ENCODE measurements around the gene TM7SF2. TPM values are rescaled to one million over a fixed set of nuclear protein-coding genes. Genes with fewer than 3 reads are reported as not detected.

TM7SF2 gene
- total and polyA plus RNA-seq, 2 of the 13 experiments (the other 11 are each of a cell fraction or from before 2014, with no cell fraction given), result 56.0 to 66.9 TPM

DNA sequence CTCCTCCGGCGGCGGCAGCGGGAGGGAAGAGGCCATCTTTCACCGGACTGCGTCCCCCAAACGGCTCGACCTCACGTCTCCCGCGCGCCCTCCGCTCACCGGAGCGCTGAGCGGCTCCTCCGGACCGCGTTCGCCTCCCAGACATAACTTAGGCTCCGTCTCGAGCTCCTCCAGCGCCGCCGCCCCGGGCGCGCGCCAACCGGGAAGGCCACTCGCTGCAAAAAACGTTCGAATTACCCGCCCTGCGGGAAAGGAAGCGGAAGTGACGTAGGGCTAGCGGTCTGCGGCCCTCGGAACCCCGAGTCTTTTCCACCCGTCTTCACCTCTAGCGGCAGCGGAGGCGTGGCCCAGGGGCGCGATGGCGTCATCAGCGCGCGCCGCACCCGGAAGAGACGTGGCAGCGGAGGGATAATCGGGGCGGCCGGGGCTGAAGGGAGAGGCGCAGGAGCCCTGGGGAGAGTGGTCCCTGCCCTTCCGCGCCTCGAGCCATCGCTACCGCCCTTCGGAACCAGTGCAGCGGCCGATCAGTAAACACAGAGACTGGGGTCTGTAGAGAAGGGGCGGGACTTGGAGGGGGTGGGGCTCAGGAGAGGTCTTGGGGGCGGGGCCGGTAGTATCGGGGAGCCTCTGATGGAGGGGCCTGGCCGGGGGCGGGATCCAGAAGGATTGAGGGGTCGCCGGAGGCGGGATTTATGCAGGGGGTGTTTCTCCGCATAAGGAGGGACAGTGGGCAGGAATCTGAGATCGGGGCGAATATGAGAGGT is 27.7 kb upstream of the TM7SF2 start, which contains the start of the genes CDCA5 and ZFPL1 (continued):
- TF ChIP-seq, protein P1, sequence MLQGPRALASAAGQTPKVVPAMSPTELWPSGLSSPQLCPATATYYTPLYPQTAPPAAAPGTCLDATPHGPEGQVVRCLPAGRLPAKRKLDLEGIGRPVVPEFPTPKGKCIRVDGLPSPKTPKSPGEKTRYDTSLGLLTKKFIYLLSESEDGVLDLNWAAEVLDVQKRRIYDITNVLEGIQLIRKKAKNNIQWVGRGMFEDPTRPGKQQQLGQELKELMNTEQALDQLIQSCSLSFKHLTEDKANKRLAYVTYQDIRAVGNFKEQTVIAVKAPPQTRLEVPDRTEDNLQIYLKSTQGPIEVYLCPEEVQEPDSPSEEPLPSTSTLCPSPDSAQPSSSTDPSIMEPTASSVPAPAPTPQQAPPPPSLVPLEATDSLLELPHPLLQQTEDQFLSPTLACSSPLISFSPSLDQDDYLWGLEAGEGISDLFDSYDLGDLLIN (CRISPR knock-in tag; IDR thresholded peaks at IDR 0.05; ENCODE audit: borderline replicate concordance), result peak; percentile 73
- TF ChIP-seq JUND (CRISPR knock-in tag; IDR thresholded peaks at IDR 0.05) (no peak), EEA1 (CRISPR knock-in tag; IDR thresholded peaks at IDR 0.05; ENCODE audit: borderline replicate concordance) (no peak), CENPT (CRISPR knock-in tag; IDR thresholded peaks at IDR 0.05; ENCODE audit: low read depth) (0 out of 2 replicates have a peak, but pooled peaks have one; percentile 38), SP5 (CRISPR knock-in tag; IDR thresholded peaks at IDR 0.05; ENCODE audit: borderline replicate concordance, low read depth) (peak; percentile 92), NFE2L1 (CRISPR knock-in tag; IDR thresholded peaks at IDR 0.05; ENCODE audit: borderline replicate concordance) (no peak), GABPB1 (CRISPR knock-in tag; IDR thresholded peaks at IDR 0.05) (peak; percentile 100), NRL (CRISPR knock-in tag; IDR thresholded peaks at IDR 0.05; ENCODE audit: borderline replicate concordance) (0 out of 2 replicates have a peak, but pooled peaks have one; percentile 34), GTF2F1 (IDR thresholded peaks at IDR 0.05; ENCODE audit: low read length) (no peak), AGO2 (optimal IDR thresholded peaks at IDR 0.05; ENCODE audit: low read depth, low read length) (peak; percentile 42), RBAK (CRISPR knock-in tag; IDR thresholded peaks at IDR 0.05) (no peak), ZNF431 (CRISPR knock-in tag; IDR thresholded peaks at IDR 0.05; ENCODE audit: borderline replicate concordance, low read depth) (peak; percentile 77; the same call in 1 of the 2 replicates), ERF (CRISPR knock-in tag; IDR thresholded peaks at IDR 0.05) (peak; percentile 59; the same call in 1 of the 2 replicates), BCL6 (CRISPR knock-in tag; IDR thresholded peaks at IDR 0.05) (peak; percentile 59), PRPF4 (IDR thresholded peaks at IDR 0.05; ENCODE audit: low read depth, low read length, poor library complexity, severe bottlenecking) (no peak), MAF1 (CRISPR knock-in tag; IDR thresholded peaks at IDR 0.05; ENCODE audit: borderline replicate concordance) (no peak)
- TF ChIP-seq, protein P2, sequence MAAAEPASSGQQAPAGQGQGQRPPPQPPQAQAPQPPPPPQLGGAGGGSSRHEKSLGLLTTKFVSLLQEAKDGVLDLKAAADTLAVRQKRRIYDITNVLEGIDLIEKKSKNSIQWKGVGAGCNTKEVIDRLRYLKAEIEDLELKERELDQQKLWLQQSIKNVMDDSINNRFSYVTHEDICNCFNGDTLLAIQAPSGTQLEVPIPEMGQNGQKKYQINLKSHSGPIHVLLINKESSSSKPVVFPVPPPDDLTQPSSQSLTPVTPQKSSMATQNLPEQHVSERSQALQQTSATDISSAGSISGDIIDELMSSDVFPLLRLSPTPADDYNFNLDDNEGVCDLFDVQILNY (CRISPR knock-in tag; conservative IDR thresholded peaks at IDR 0.05), result peak; percentile 100
- TF ChIP-seq, protein P3, sequence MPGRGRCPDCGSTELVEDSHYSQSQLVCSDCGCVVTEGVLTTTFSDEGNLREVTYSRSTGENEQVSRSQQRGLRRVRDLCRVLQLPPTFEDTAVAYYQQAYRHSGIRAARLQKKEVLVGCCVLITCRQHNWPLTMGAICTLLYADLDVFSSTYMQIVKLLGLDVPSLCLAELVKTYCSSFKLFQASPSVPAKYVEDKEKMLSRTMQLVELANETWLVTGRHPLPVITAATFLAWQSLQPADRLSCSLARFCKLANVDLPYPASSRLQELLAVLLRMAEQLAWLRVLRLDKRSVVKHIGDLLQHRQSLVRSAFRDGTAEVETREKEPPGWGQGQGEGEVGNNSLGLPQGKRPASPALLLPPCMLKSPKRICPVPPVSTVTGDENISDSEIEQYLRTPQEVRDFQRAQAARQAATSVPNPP (CRISPR knock-in tag; IDR thresholded peaks at IDR 0.05), result 0 out of 2 replicates have a peak, but pooled peaks have one; percentile 44
- TF ChIP-seq, protein P4, sequence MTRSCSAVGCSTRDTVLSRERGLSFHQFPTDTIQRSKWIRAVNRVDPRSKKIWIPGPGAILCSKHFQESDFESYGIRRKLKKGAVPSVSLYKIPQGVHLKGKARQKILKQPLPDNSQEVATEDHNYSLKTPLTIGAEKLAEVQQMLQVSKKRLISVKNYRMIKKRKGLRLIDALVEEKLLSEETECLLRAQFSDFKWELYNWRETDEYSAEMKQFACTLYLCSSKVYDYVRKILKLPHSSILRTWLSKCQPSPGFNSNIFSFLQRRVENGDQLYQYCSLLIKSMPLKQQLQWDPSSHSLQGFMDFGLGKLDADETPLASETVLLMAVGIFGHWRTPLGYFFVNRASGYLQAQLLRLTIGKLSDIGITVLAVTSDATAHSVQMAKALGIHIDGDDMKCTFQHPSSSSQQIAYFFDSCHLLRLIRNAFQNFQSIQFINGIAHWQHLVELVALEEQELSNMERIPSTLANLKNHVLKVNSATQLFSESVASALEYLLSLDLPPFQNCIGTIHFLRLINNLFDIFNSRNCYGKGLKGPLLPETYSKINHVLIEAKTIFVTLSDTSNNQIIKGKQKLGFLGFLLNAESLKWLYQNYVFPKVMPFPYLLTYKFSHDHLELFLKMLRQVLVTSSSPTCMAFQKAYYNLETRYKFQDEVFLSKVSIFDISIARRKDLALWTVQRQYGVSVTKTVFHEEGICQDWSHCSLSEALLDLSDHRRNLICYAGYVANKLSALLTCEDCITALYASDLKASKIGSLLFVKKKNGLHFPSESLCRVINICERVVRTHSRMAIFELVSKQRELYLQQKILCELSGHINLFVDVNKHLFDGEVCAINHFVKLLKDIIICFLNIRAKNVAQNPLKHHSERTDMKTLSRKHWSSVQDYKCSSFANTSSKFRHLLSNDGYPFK (CRISPR knock-in tag; IDR thresholded peaks at IDR 0.05; ENCODE audit: borderline replicate concordance), result peak; percentile 99
- TF ChIP-seq, protein P5, sequence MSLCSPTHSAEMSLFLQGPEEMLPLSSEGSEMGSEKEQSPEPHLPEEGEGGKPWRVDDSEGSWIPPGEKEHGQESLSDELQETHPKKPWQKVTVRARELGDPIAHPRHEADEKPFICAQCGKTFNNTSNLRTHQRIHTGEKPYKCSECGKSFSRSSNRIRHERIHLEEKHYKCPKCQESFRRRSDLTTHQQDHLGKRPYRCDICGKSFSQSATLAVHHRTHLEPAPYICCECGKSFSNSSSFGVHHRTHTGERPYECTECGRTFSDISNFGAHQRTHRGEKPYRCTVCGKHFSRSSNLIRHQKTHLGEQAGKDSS (CRISPR knock-in tag; IDR thresholded peaks at IDR 0.05; ENCODE audit: borderline replicate concordance, low read depth), result peak; percentile 74; the same call in 1 of the 2 replicates
- TF ChIP-seq, protein P6, sequence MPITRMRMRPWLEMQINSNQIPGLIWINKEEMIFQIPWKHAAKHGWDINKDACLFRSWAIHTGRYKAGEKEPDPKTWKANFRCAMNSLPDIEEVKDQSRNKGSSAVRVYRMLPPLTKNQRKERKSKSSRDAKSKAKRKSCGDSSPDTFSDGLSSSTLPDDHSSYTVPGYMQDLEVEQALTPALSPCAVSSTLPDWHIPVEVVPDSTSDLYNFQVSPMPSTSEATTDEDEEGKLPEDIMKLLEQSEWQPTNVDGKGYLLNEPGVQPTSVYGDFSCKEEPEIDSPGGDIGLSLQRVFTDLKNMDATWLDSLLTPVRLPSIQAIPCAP (CRISPR knock-in tag; IDR thresholded peaks at IDR 0.05; ENCODE audit: low read depth), result no peak

Data from HepG2 (cell line).